Measurements from ENCODE around the gene AHDC1.
"Not testable (repeated sequence)": the region's sequence is repeated elsewhere in the genome, so short reads cannot be mapped to it uniquely, and the experiment has no call there.

The AHDC1 gene

DNA sequence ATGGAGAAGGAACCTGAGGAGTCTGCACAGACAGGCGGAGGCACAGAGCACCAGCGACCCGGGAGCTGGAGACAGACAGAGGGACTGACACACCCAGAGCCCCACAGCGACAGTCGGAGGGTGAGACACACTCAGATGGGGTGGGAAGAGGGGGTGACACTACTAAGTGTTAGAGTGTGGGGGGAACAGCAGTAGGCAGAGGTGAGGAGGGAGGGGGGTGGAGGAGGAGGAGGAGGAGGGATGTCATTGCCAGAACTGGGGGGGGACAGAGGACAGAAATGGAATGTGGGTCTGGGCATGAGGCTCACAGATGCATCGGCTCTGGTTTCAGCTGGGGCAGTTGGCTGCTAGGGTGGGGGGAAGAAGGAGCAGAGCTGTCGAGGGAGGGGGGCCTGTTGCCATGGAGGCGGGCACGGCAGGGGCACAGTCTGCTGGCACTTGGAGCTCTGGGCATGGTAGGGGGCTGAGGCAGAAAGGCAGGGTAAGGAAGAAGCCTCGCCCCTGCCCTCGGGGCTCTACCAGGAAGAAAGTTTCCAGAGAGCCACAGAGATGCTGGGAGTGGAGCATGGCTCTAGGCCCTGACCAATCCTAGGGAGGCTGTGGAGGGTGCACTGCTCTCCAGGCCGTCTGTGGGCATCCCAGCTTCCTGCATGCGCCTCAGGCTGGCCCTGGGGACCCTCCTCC lies 37.3 kb downstream of the AHDC1 start:
- DNase-seq (ENCODE audit: low spot score) (no peak), FAIRE-seq (no peak)

DNA sequence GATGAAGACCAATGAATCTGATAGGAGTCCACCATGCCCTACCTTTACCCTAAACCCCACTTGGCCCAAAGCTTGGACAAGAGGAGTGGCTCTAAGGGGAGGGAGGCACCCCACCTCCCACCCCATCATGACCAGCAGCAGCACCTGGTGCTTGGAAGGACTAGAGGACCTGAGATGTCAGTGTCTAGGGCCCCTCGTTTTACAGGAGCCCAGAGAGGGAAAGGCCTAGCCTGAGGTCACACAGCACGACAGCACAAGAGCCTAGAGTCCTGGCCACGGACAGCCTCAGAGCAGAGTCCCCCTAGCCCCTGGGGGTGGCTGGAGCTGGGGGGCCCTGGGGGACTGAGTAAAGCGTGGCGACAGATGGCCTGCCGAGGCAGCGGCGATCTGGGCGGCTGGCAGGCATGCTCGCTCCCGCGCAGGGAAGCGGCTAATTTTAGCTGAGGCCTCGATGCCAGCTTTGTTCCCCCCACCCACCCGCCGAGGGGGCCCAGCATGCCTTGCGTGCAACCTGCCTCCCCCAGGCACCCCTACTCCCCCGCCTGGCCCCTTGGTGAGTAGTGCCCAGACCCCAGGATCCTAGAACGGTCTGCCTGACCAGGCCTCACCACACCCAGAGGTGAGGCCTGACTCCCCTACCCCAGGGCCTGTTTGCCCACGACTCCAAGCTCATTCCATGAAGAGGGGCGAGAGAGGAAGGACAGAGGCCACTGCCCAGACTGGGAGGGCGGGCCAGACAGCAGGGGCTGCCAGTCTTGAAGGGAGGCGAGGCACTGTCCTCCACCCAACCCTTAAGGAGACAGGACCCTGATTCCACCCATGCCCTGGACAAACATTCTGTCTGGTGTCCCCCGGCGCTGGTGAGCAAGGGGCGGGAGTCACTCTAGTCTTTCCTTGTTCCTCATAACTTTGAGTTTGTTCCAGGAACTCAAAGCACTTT lies 39.0 kb downstream of the AHDC1 start:
- DNase-seq (ENCODE audit: low spot score) (no peak), FAIRE-seq (no peak)

DNA sequence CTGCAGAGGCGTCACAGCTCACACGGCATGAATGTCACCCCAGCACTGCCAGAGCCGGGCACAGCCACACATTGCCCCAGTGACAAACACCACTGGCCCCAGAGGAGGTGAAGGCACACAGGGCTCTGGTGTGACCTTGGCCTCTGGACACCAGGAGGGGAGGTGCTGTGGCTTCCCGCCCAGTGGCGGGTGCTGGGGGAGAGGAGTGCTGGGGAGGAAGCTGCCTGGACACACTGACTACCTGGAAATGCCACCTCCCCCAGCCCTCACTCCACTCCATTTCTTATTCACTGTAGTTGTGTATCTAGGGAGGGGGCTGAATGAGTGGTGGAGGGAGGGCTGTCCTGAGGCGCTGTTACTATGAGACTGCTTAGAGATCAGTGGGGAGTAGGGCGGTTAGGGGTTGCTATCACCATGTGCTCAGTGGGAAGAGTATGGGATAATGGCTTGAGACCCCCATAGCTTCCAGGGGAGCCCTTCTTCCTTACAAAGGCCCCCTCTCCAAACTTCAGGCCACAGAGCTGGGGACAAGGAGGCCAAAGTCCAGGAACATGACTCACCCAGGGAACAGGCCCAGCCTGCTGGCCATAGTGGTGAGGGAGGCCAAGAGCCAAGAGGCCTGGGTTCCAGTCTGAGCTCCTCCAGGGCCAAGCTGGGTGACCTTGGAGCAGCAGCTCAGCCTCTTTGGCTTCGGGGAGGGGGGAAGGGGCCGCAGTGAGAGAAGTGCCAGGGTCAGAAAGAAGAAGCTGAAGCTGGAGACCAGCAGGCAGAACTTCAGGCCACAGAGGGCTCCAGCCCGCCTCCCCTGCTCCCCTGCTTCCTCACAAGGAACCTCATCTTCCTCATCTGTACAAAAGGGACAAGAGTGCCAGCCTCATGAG lies 40.1 kb downstream of the AHDC1 start:
- peak; percentile 83 for FAIRE-seq

DNA sequence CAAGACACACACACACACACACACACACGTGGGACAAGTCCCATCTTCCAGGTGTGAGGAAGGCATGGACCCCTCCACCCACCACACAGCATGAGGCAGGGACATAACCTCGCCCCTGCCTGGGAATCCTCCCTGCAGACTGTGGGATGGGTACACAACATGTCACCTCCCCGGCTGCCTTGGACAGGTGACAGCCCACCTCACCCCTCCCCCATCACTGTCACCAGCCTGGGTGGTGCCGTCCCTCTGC lies 40.7 kb downstream of the AHDC1 start:
- no peak for DNase-seq (ENCODE audit: low spot score)
- FAIRE-seq, result no peak

More for the DNA sequence above, 40.1 kb downstream of the AHDC1 start:
- DNase-seq (ENCODE audit: low spot score), result peak; percentile 76

DNA sequence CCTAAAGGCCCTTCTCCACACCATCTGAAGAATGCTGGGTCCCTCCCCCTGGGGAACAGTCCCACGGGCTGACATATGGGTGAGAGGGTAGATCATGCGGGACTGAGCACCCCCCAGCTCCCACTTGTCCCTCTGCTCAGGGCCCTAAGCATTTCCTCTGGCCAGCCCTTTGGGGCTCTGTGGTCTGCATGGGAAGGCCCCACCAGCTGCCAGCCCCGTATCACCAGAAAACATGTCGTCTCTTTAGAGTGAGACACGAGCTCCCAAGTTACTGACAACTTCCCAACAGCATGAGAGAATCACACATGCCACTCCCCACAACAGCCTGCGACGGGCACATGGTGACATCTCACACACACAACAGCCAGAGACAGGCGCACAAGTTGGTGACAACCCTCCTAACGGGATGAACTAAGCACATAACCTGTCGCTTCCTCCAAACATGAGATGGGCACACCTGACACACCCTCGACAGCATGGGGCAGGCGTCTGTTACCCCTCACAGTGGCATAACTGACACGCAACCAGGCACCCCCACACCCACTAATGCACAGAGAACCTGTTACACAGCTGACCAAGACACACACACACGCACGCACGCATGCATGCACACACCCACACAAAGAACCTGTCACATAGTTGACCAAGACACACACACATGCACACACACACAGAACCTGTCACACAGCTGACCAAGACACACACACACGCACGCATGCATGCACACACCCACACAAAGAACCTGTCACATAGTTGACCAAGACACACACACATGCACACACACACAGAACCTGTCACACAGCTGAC lies 41.2 kb downstream of the AHDC1 start:
- no peak for DNase-seq (ENCODE audit: low spot score)
- FAIRE-seq, result no peak

DNA sequence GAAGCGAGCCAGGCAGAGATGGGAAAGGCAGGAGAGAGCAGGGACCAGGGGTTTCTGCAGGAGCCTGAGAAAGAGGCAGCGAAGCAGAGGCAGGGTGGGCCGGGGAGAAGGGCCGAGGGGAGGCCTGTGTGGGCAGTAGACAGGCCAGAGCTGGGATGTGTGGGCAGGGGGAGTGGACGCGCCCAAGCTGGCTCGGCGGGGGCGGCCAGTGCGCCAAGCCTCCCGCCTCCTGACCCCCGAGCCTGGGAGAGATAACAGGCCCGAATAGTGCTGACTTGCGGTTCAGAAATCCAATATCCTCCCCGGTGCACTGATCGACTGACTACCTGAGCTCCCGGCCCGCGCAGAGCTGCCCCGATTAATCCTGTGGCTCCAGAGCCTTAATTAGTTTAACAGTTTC lies 41.9 kb downstream of the AHDC1 start:
- FAIRE-seq (no peak), DNase-seq (ENCODE audit: low spot score) (no peak)

DNA sequence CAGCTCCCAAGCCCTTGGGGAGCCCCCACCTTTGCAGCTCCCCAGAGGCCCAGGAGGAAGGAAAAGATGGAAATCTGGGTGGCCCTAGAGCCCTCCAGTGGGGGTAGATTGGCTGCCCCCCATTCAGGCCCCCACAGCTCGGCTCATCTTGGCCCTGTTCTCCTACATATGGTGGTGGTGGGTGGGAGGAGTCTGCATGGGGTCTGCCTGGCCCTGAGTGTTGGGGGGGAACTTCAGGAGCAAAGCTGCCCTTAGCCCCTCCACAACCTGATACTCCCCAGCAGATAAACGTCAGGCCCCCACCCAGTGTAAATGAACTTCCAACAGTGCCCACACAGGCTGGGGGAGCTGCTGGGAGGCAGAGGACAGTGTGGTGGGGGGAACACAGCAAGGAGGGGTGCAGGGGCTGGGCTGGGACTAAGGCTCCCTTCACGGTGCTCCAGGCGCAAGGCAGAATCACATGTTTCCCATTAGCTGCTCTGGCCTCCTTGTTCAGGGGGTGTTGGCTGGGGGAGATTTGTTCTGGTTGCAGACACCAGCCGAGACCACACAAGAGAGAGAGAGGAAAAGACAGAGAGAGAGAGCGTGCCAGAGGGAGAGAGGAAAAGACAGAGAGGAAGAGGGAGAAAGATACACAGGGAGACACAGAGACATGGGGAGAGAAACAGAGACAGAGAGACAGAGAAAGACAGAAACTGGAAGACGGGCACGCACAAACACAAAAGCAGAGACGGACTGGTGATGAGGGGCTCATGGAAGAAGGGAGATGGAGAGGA lies 42.6 kb downstream of the AHDC1 start:
- DNase-seq (ENCODE audit: low spot score) (no peak), FAIRE-seq (no peak)

DNA sequence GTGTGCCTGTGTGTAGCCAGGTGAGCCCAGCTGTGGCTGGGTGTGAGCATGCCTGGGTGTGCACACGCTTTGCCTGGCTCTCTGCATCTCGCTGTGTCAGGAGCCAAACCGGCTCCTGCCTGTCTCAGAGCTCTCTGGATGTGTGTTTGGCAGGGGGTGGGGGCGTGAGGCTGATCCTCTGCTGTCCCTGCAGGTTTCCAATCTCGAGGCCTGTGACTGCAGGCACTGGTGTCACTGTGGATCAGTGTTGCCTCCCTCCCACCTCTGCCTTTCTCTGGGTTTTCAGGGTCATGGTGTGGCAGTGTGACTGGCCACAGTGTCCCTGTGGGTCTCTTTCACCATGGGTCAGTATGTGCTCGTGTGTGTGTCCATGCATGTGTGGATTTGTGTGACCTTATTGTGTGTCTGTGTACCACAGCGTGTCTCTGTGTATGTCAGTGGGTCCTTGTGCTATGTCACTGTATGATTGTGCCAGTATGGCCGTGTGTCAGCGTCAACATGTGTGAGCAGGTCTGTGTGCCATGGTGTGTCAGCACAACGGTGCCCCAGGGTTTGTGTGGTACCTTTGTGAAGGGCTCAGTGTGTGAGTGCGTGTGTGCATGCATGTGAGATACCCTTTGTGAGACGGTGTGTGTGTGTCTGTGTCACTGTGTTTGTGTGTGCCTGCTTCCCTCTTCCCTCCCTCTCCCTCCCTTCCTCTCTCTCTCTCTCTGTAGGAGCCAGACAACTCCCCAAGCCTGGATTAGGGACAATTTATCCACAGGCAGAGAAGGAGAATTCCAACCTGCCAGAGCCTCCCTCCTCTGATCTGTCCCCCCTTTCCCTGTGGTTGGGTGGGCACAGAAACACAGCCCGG lies 43.4 kb downstream of the AHDC1 start:
- no peak for DNase-seq (ENCODE audit: low spot score)
- no peak for FAIRE-seq

DNA sequence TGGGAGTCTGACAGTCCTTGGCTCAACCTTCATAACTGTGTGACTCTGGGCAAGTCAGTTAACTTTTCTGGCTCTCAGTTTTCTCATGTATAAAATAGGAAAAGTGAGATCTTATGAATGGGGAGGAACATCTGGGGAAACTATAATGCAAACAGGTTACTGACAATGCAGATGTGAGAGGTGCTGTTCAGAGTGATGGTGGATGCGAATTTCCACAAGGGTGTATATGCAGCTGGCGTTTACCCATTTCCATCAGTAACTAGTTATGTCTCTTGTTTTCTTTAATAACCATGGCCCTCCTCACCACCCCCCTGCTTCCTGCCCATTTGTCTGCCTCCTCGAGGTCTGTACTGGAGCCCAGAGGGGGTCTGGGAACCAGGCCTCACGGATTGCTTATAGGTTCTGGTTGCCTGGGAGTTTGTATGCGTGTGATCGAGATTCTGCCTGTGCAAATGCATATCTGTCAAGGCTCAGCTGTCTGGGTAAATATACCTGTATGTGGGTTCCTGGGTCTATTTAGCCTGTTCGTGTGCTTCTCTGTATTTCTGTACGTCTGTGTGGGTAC lies 44.4 kb downstream of the AHDC1 start:
- no peak for FAIRE-seq

DNA sequence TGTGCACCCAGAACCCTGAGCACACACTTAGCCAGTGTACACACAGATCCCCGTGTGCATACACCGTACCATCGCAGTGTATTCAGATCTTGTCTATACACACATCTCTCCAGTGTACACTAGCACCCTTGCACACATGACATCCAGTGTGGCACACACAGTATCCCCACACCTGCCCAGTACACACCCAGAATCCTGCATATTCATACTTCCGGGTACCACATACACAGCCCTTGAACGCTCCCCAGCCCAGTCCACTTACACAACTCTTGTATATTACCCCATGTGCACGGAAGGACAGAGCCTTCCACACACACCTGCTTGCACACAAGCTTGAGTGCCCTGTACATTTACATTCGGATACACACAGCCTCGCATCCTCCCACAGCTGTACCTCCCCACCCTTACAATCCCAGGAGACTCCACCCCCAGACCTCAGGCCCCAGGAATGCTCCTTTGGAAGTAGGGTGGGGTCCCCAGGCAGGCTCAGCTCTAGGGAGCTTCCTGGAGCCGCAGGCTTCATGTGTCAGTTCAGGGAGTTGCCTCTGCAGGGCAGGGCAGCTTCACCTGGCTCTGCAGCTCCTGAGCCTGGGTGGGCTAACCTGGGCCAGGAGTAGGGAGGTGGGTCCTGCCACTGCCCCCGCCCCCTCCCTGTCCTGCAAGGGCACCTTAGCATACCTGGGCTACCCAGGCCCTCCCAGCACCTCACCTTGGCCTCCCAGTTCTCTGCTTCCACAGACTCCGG lies 46.2 kb downstream of the AHDC1 start:
- DNase-seq (ENCODE audit: low spot score) (no peak), FAIRE-seq (no peak)

More for the DNA sequence above, 44.4 kb downstream of the AHDC1 start:
- DNase-seq (ENCODE audit: low spot score), result no peak

DNA sequence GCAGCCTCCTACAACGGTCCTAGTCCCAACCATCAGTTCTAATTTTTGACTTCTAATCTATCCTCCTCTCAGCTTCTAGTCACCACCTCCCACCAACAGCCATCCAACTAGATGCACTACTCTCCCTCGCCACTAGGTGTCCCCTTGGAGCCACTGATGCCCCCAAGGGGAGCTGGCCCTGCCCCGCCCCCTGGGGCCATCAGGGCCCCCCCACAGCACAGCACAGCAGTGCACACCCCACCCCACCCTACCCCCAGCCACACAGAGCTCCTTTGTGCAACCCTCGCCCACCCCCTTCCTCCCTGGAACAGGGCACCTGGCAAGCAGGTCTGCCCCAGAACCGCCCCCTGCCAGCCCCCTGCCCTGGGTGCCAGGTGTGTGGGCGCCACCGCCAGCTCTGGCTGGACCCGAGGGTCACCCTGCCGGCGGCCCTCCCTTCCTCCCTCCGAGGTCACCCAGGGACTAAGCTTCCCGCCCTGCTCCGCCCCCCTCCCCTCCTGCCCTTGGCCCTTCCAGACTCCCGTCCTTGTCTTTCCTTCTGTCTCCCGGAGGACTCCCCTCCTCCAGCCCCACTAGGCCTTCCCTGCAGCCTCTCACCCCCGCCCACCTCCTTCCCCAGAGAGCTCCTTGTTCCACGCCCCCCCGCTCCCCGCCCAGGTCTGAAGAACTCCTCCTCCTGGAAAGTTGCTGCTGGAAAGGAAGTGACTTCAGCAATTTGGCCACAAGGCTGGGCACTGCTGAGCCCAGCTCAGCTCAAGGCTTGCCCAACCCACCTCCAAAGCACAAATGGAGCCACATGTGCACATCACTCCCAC lies 47.0 kb downstream of the AHDC1 start:
- FAIRE-seq, result peak; percentile 81
- peak; percentile 88 for DNase-seq (ENCODE audit: low spot score)

DNA sequence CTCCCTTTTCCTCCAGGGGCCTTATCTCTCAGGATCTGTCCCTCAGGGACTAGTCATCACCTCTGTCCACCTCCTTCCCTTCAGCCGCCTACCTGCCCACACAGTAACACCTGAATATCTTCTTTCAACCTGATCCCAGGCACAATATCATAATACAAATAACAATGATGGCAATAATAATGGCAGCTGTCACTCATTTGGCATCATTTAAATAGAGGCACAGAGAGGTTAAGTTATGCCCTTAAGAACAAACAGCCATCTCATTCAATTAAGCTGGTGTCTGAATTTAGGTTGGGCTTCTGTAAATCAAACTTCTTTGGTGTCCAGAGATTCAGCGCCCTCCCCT lies 47.5 kb downstream of the AHDC1 start:
- no peak for DNase-seq (ENCODE audit: low spot score)
- no peak for FAIRE-seq

DNA sequence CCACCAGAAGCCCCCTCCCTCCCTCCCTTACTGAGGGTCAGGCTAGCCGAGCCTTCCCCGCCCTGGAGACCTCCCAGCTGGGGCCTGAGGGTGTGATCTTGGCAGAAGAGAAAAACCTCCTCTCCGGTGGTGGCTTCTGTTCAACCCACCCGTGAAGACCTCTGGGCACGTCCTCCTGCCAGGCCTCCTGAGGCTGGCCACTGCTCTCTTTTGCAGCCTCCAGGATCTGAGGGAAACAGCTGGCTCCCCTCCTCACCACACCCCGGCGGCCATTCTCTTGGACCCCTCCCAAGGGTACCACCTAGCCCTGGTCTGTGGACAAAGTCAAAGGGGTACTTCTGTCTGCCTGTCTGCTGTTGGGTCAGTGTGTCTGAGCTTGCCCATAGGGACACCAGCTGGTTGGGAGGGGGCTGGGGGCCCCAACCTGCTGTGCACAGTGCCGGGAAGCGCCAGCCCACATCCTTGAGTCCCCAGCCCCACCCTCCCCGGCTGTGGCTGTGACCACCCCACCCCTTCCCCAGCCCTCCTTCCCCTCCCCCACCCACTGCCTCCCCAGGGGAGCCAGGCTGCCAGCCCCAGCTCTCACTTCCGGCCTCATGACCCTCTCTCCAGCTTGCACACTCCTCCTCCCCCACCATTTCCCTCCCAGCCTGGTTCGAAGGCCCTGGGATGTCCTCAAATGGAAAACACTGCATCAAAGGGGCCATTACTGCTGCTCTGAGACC lies 48.1 kb downstream of the AHDC1 start:
- no peak for FAIRE-seq
- DNase-seq (ENCODE audit: low spot score), result no peak

DNA sequence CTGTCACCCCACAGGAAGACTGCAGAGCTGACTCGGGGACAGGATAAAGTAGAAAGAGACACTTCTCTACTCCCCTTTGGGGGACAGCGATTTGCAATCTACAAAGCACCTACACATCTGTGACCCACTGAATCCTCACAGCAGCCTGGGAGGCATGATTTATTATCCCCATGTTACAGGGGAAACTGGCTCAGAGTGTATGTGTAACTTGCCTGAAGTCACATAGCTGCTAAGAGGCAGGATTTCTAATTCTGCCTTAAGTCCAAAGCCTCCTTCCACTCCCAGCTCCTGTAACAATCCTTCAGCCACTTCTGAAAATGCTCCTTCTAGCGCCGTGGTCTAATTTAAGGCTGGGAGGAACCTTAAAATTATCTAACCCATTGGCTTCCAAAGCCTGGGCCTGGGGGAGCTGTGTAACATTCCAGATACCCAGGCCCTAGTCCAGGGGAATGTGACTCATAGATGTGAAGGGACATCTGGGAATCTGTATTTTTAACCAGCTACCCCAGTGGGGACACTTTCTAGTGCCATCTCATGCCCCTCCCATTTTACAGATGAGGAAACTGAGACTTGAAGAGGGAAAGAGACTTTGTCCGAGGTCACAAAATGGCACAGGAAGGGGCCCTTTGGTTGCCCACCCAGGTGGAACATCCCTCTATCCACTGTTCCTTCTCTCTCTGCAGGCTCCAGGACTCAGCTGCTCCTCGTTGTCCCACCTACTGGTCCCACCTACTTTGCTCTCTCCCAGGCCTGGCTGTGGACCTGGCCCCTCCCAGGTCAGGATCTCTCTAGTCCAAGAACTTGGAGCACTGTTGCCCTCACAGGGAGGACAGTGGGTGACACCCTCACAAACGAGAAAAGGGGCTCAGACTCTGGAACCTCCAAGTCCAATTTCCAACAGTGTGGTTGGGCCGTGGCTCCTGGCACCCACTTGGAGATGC lies 48.9 kb downstream of the AHDC1 start:
- no peak for FAIRE-seq

DNA sequence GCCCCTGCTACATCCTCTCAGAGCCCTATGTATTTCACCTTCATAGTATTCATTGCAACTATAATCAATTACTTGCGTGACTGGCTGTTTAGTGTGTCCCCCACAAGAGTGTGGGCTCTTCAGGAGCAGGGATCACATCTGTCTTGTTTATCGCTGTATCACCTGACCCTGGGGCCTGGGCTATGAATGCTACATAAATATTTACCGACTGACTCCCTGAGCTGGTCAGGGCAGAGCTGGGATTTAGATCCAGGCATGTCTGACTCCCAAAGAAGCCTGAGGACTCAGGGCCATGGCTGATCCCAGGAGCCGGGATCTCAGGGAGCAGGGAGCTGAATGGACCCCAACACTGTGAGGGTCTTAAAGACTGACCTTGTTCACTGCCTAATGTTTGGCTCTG lies 49.7 kb downstream of the AHDC1 start:
- FAIRE-seq, result no peak

More for the DNA sequence above, 48.9 kb downstream of the AHDC1 start:
- DNase-seq (ENCODE audit: low spot score), result no peak

DNA sequence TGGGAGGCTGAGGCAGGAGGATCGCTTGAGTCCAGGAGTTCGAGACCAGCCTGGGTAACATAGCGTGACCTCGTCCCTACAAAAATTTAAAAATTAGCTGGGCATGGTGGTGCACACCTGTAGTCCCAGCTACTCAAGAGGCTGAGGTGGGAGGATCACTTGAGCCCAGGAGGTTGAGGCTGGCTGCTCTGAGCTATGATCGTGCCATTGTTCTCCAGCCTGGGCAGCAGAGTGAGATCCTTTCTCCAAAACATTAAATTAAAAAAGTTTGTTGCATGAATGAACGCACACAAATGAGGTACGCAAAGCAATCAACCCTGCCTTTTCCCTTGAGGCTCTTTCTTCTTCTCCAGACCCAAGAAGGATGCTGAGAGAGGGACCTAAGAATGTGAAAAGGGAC lies 50.1 kb downstream of the AHDC1 start:
- not testable (repeated sequence) for DNase-seq (ENCODE audit: low spot score); FAIRE-seq

More for the DNA sequence above, 49.7 kb downstream of the AHDC1 start:
- no peak for DNase-seq (ENCODE audit: low spot score)
